GM19397 (cell line): Measurements from ENCODE around the gene MRPS14.
"Not testable (repeated sequence)": the region's sequence is repeated elsewhere in the genome, so short reads cannot be mapped to it uniquely, and the experiment has no call there.

Experiments
- ATAC-seq: cut with Tn5 transposase; IDR thresholded peaks from one replicate; pipeline ENCODE4 v1.9.1; 2021; ENCODE audit warnings: mild to moderate bottlenecking, moderate library complexity; ENCODE audit not compliant: unreplicated experiment

Gene MRPS14

GRCh38 chr1:175024773-175025172 is 1.5 kb upstream of the MRPS14 start:
- ATAC-seq = no peak

- ATAC-seq = not testable (repeated sequence)
Observed at GRCh38 chr1:175023922-175024242, 657 bp upstream of the MRPS14 start.

GRCh38 chr1:175019524-175019923 is 3.7 kb downstream of the MRPS14 start:
- ATAC-seq = no peak

GRCh38 chr1:175015243-175015642 is 8.0 kb downstream of the MRPS14 start:
- no peak for ATAC-seq

GRCh38 chr1:175013445-175013844 is 9.8 kb downstream of the MRPS14 start:
- no peak for ATAC-seq

- no peak for ATAC-seq
Observed at GRCh38 chr1:175009532-175009931, 13.7 kb downstream of the MRPS14 start.

- ATAC-seq = no peak
Observed at GRCh38 chr1:175005085-175005783, 18.0 kb downstream of the MRPS14 start.

- no peak for ATAC-seq
Observed at GRCh38 chr1:175003521-175003920, 19.7 kb downstream of the MRPS14 start.

GRCh38 chr1:175002910-175003517 is 20.2 kb downstream of the MRPS14 start:
- no peak for ATAC-seq

- ATAC-seq = no peak
Observed at GRCh38 chr1:175000697-175001187, 22.5 kb downstream of the MRPS14 start.

- ATAC-seq = no peak
Observed at GRCh38 chr1:174999936-175000696, 23.1 kb downstream of the MRPS14 start, which contains the start of gene CACYBP. Gene CACYBP (plus strand): TSS chr1:174999947. CDS start chr1:175000181, 234 bp downstream.

- ATAC-seq = peak; percentile 80
Observed at GRCh38 chr1:174999216-174999935, 23.8 kb downstream of the MRPS14 start.

GRCh38 chr1:174998569-174999215 is 24.5 kb downstream of the MRPS14 start:
- ATAC-seq = peak; percentile 0

GRCh38 chr1:174997041-174997440 is 26.2 kb downstream of the MRPS14 start:
- no peak for ATAC-seq

GRCh38 chr1:174996476-174996875 is 26.7 kb downstream of the MRPS14 start:
- ATAC-seq = no peak

- no peak for ATAC-seq
Observed at GRCh38 chr1:174995916-174996315, 27.3 kb downstream of the MRPS14 start.

GRCh38 chr1:174995121-174995520 is 28.1 kb downstream of the MRPS14 start:
- no peak for ATAC-seq

GRCh38 chr1:174991473-174991872 is 31.8 kb downstream of the MRPS14 start:
- no peak for ATAC-seq

- no peak for ATAC-seq
Observed at GRCh38 chr1:174990382-174990999, 32.7 kb downstream of the MRPS14 start.

- ATAC-seq = no peak
Observed at GRCh38 chr1:174989536-174990220, 33.5 kb downstream of the MRPS14 start.
